Neural cell (in vitro differentiated cells): ENCODE measurements around the gene HCFC1. TPM values are rescaled to one million over a fixed set of nuclear protein-coding genes. Genes with fewer than 3 reads are reported as not detected.

Experiments used
- H2AFZ ChIP-seq: fragments of 200-600, 300-800 bp; sonication (generic), shearing (Covaris generic); 2 replicates; pipeline ENCODE4 v1.6.0; 2014; ENCODE audit warnings: low read depth, mild to moderate bottlenecking, antibody characterized with exemption, low read length, moderate library complexity
- H3F3A ChIP-seq: fragments of 200-600 bp; shearing (Covaris generic); 2 replicates; pipeline ENCODE4 v1.6.1; 2016; ENCODE audit warnings: mild to moderate bottlenecking, moderate library complexity, mixed read lengths, antibody characterized with exemption, low read length; ENCODE audit not compliant: insufficient read depth, poor library complexity, severe bottlenecking
- H3K27ac ChIP-seq: fragments of 200-600, 300-800 bp; sonication (generic), shearing (Covaris generic); 2 replicates; pipeline ENCODE4 v1.5.1; 2014; ENCODE audit warnings: mild to moderate bottlenecking, low read length, moderate library complexity
- H3K27me3 ChIP-seq: fragments of 300-800, 200-600 bp; sonication (generic), shearing (Covaris generic); 2 replicates; pipeline ENCODE4 v1.6.0; 2014; ENCODE audit warnings: mild to moderate bottlenecking, low read depth, low read length, moderate library complexity; ENCODE audit not compliant: insufficient read depth
- H3K36me3 ChIP-seq: fragments of 300-800, 200-600 bp; sonication (generic), shearing (Covaris generic); 2 replicates; pipeline ENCODE4 v1.5.1; 2014; ENCODE audit warnings: mild to moderate bottlenecking, antibody characterized with exemption, low read length, moderate library complexity; ENCODE audit not compliant: insufficient read depth
- H3K4me2 ChIP-seq: fragments of 300-800, 200-600 bp; sonication (generic), shearing (Covaris generic); 2 replicates; pipeline ENCODE4 v1.6.0; 2014; ENCODE audit warnings: mild to moderate bottlenecking, low read length
- H3K4me3 ChIP-seq: fragments of 300-800, 200-600 bp; sonication (generic), shearing (Covaris generic); 2 replicates; pipeline ENCODE4 v1.5.1; 2014; ENCODE audit warnings: mild to moderate bottlenecking, low read length, moderate library complexity
- H3K79me2 ChIP-seq: fragments of 200-600 bp; shearing (Covaris generic); replicated peaks from 2 replicates; pipeline ENCODE4 v1.6.0; 2014; ENCODE audit warnings: mild to moderate bottlenecking, low read length, moderate library complexity; ENCODE audit not compliant: insufficient read depth
- H3K9ac ChIP-seq: fragments of 300-800, 200-600 bp; sonication (generic), shearing (Covaris generic); 2 replicates; pipeline ENCODE4 v1.6.1; 2016; ENCODE audit warnings: mild to moderate bottlenecking, low read length, mixed read lengths
- H3K9me2 ChIP-seq: fragments of 200-600 bp; shearing (Covaris generic); 2 replicates; pipeline ENCODE4 v1.6.1; 2016; ENCODE audit warnings: mild to moderate bottlenecking, low read length, mixed read lengths; ENCODE audit not compliant: insufficient read depth
- H3K9me3 ChIP-seq: fragments of 200-600, 300-800 bp; sonication (generic), shearing (Covaris generic); 2 replicates; pipeline ENCODE4 v1.6.1; 2016; ENCODE audit warnings: mild to moderate bottlenecking, mixed run types, low read length, moderate library complexity, mixed read lengths
- H4K20me1 ChIP-seq: fragments of 200-600 bp; shearing (Covaris generic); 2 replicates; pipeline ENCODE4 v1.6.1; 2016; ENCODE audit warnings: mild to moderate bottlenecking, mixed run types; ENCODE audit not compliant: insufficient read depth
- EP300 ChIP-seq: fragments of 450-650 bp; conservative IDR thresholded peaks from 2 replicates; pipeline ENCODE4 v1.6.1; 2014; ENCODE audit warnings: antibody characterized with exemption, mild to moderate bottlenecking, moderate library complexity; ENCODE audit not compliant: poor library complexity, severe bottlenecking
- EZH2 ChIP-seq: fragments of 200-600, 300-800 bp; shearing (Covaris generic), sonication (generic); IDR thresholded peaks from 2 replicates; pipeline ENCODE4 v1.6.1; 2014; ENCODE audit warnings: antibody characterized with exemption, low read length, borderline replicate concordance, mild to moderate bottlenecking; ENCODE audit not compliant: insufficient read depth, poor library complexity, severe bottlenecking
- MXI1 ChIP-seq: fragments of 450-650 bp; conservative IDR thresholded peaks from 2 replicates; pipeline ENCODE4 v1.6.1; 2014; ENCODE audit warnings: antibody characterized with exemption, mild to moderate bottlenecking; ENCODE audit not compliant: poor library complexity, severe bottlenecking
- POLR2AphosphoS5 ChIP-seq: IDR thresholded peaks from 2 replicates; pipeline ENCODE4 v1.6.1; 2012
- RAD21 ChIP-seq: fragments of 450-650 bp; conservative IDR thresholded peaks from 2 replicates; pipeline ENCODE4 v1.6.1; 2014; ENCODE audit warnings: antibody characterized with exemption, mild to moderate bottlenecking, moderate library complexity
- SMC3 ChIP-seq: fragments of 450-650 bp; conservative IDR thresholded peaks from 2 replicates; pipeline ENCODE4 v1.6.1; 2014; ENCODE audit warnings: antibody characterized with exemption, mild to moderate bottlenecking, moderate library complexity; ENCODE audit not compliant: poor library complexity
- TAF1 ChIP-seq: IDR thresholded peaks from 2 replicates; pipeline ENCODE4 v1.6.1; 2012; ENCODE audit warnings: low read depth
- polyA plus RNA-seq: library from polyadenylated mRNA; depleted of rRNA; stranded (reverse); fragments of >200 nt; gene quantifications from 2 replicates; pipeline ENCODE4 v1.2.3, GENCODE V29; 2014
- TF ChIP-seq, protein P1 (sequence below): IDR thresholded peaks from 2 replicates; pipeline ENCODE4 v1.6.1; 2012; ENCODE audit warnings: borderline replicate concordance
- TF ChIP-seq, protein P2 (sequence below): fragments of 450-650 bp; IDR thresholded peaks from 2 replicates; pipeline ENCODE4 v1.5.1; 2014; ENCODE audit warnings: antibody characterized with exemption, mild to moderate bottlenecking, moderate library complexity; ENCODE audit not compliant: poor library complexity, severe bottlenecking

HCFC1 gene
- polyA plus RNA-seq, 1 donor from 2014 or later: 7.3 TPM

DNA sequence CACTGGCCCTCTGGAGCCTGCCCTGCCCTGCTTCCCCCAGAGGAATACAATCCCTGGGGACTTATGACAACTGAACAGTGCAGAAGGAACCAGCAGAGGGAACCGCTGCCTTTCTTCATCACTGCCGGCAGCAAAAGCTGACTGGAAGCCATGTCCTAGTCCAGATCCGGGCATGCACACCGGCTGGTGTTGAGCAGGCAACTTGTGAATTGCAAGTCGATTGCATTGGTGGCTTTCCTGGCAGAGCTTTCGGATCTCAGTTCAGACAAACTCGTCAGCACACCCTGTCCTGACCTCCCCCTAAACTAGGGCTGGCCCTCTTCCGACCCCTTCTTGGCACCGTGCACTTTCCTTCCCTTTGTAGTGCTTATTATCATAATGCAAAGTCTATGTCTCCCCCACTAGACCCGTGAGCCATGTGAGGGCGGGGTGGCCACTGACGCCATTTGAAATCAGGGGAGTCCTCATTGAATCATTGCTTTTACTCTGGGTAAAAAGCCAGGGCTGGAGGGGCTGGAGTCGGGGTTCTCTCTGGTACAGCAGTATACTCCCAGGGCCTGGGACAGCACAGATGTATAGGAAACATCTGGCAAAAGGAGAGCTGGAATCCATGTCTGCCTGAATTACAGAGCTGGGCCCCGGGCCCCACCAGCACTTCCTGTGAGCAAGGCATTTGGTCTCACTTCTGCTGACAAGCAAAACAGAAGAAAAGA, 47.3 kb downstream of the HCFC1 start:
- no peak overlapping the region for H3K27ac ChIP-seq
- no peaks in the 10 kb centered on the region for H3F3A ChIP-seq
- no peaks in the 10 kb centered on the region for H3K79me2 ChIP-seq
- no peaks in the 10 kb centered on the region for H4K20me1 ChIP-seq
- H3K4me3 ChIP-seq: no peak overlapping the region
- H3K9me3 ChIP-seq: no peaks in the 10 kb centered on the region
- no peaks in the 10 kb centered on the region for H3K27me3 ChIP-seq
- no peak overlapping the region for H3K4me2 ChIP-seq
- no peak for TF ChIP-seq POLR2AphosphoS5
- peak; percentile 38 for TF ChIP-seq RAD21
- peak; percentile 27 for TF ChIP-seq SMC3
- TF ChIP-seq, protein P1, sequence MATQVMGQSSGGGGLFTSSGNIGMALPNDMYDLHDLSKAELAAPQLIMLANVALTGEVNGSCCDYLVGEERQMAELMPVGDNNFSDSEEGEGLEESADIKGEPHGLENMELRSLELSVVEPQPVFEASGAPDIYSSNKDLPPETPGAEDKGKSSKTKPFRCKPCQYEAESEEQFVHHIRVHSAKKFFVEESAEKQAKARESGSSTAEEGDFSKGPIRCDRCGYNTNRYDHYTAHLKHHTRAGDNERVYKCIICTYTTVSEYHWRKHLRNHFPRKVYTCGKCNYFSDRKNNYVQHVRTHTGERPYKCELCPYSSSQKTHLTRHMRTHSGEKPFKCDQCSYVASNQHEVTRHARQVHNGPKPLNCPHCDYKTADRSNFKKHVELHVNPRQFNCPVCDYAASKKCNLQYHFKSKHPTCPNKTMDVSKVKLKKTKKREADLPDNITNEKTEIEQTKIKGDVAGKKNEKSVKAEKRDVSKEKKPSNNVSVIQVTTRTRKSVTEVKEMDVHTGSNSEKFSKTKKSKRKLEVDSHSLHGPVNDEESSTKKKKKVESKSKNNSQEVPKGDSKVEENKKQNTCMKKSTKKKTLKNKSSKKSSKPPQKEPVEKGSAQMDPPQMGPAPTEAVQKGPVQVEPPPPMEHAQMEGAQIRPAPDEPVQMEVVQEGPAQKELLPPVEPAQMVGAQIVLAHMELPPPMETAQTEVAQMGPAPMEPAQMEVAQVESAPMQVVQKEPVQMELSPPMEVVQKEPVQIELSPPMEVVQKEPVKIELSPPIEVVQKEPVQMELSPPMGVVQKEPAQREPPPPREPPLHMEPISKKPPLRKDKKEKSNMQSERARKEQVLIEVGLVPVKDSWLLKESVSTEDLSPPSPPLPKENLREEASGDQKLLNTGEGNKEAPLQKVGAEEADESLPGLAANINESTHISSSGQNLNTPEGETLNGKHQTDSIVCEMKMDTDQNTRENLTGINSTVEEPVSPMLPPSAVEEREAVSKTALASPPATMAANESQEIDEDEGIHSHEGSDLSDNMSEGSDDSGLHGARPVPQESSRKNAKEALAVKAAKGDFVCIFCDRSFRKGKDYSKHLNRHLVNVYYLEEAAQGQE: no peak
- no peak for TF ChIP-seq TAF1
- no peak for TF ChIP-seq EZH2
- no peak for TF ChIP-seq MXI1
- TF ChIP-seq, protein P2, sequence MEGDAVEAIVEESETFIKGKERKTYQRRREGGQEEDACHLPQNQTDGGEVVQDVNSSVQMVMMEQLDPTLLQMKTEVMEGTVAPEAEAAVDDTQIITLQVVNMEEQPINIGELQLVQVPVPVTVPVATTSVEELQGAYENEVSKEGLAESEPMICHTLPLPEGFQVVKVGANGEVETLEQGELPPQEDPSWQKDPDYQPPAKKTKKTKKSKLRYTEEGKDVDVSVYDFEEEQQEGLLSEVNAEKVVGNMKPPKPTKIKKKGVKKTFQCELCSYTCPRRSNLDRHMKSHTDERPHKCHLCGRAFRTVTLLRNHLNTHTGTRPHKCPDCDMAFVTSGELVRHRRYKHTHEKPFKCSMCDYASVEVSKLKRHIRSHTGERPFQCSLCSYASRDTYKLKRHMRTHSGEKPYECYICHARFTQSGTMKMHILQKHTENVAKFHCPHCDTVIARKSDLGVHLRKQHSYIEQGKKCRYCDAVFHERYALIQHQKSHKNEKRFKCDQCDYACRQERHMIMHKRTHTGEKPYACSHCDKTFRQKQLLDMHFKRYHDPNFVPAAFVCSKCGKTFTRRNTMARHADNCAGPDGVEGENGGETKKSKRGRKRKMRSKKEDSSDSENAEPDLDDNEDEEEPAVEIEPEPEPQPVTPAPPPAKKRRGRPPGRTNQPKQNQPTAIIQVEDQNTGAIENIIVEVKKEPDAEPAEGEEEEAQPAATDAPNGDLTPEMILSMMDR: peak; percentile 31
- no peak for TF ChIP-seq EP300
- H3K9ac ChIP-seq: no peak overlapping the region
- H3K36me3 ChIP-seq: no peaks in the 10 kb centered on the region
- no peak overlapping the region for H2AFZ ChIP-seq
- no peaks in the 10 kb centered on the region for H3K9me2 ChIP-seq

DNA sequence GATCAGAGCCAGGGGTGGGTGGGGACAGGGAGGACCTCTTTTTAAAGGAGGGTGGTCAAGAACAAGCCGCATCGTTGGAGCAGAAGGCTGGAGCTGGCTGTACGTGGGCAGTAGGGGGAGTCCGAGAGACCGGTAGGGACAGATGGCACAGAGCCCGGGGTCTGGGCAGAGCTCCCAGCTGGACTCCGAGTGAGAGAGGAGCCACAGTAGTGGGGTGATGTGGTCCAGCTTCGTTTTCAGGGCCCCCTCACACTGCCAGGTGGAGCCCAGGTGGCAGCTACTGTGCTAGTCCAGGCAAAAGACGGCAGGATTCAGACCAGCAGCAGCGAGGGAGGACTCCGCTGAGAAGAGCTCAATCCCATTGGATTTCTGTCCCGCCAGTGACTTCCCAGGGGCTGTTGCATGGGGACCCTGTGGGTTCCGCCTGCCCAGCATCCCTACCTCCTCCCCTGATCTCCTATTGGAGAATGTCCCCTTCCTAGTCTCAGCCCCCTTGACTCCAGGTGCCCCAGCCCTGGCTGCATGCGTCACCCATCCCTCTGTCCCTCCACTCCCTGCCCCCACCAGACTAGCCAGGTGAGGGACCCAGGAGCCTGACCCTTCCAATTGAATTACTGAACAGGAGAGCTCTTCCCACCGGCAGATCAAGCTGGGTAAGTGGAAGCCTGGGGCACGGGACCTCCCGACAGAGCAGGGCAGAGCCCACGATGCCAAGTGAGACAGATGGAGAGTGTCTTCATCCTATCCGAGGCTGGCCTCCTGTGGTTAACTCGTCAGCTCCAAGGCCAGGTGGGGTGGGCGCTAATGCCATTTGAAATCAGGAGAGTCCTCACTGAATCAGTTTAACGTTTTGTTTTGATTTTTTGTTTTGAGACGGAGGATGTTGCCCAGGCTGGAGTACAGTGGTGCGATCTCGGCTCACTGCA, 48.4 kb downstream of the HCFC1 start:
- H3K9ac ChIP-seq: no peak overlapping the region
- no peaks in the 10 kb centered on the region for H3K9me3 ChIP-seq
- no peak overlapping the region for H2AFZ ChIP-seq
- H3K79me2 ChIP-seq: no peaks in the 10 kb centered on the region
- no peaks in the 10 kb centered on the region for H4K20me1 ChIP-seq
- no peaks in the 10 kb centered on the region for H3F3A ChIP-seq
- TF ChIP-seq, protein P1: no peak
- TF ChIP-seq EP300 (no peak), MXI1 (no peak), EZH2 (no peak)
- H3K36me3 ChIP-seq: no peaks in the 10 kb centered on the region
- no peak overlapping the region for H3K27ac ChIP-seq
- H3K4me3 ChIP-seq: no peak overlapping the region
- H3K27me3 ChIP-seq: no peaks in the 10 kb centered on the region
- H3K4me2 ChIP-seq: no peak overlapping the region
- H3K9me2 ChIP-seq: no peaks in the 10 kb centered on the region
